VCaP (cell line): ENCODE measurements around the gene SERTAD2.

ENCODE experiments used
- H3K27ac ChIP-seq: fragments of 450-650 bp; 2 replicates; pipeline ENCODE4 v1.5.1; 2017
- CTCF ChIP-seq: fragments of 450-650 bp; conservative IDR thresholded peaks from 2 replicates; pipeline ENCODE4 v1.5.1; 2017; ENCODE audit warnings: mild to moderate bottlenecking, moderate library complexity

SERTAD2 gene, protein sequence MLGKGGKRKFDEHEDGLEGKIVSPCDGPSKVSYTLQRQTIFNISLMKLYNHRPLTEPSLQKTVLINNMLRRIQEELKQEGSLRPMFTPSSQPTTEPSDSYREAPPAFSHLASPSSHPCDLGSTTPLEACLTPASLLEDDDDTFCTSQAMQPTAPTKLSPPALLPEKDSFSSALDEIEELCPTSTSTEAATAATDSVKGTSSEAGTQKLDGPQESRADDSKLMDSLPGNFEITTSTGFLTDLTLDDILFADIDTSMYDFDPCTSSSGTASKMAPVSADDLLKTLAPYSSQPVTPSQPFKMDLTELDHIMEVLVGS

GRCh38 chr2:64653109-64654062 lies at the start of gene SERTAD2:
Gene SERTAD2 (minus strand): TSS chr2:64653913. CDS start chr2:64636871, 17,042 bp downstream.
- peak; percentile 28 for TF ChIP-seq CTCF
- H3K27ac ChIP-seq, result peak within 1 kb of the TSS; percentile 95

DNA sequence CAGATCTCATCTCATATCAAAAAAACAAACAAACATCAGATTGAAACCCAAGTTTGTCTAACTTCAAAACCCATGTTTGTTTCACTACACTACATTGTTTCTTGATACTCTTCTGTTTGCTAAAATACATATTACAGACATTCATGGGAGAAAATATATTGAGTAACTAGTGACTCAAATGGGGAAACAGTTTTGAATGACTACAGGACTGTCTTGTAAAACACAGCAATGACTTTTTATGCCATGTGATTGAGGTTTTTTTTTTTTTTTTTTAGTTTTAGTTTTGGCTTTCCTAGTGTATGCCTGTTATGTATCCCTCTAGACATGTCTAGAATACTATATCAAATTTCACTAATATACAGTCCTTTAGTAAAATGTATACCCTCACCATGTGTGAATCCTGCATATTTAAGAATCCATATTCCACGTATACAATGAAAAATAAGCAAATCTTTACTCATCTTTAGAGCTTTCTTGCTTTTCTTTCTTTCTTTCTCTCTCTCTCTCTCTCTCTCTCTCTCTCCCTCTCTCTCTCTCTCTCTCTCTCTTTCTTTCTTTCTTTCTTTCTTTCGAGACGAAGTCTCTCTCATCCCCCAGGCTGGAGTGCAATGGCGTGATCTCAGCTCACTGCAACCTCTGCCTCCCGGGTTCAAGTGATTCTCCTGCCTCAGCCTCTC lies 46.6 kb upstream of the SERTAD2 start:
- TF ChIP-seq CTCF, result no peak
- no peak overlapping the region for H3K27ac ChIP-seq

DNA sequence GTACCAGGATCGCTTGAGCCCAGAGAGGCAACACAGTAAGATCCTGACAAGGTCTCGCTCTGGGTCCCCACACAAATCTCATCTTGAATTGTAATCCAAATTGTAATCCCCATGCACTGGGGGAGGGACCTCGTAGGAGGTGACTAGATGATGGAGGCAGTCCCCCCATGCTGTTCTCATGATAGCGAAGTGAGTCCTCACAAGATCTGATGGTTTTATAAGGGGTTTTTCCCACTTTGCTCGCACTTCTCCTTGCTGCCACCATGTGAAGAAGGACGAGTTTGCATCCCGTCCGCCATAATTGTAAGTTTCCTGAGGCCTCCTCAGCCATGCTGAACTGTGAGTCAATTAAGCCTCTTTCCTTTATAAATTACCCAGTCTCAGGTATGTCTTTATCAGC lies 46.0 kb upstream of the SERTAD2 start:
- no peak for TF ChIP-seq CTCF
- no peak overlapping the region for H3K27ac ChIP-seq

DNA sequence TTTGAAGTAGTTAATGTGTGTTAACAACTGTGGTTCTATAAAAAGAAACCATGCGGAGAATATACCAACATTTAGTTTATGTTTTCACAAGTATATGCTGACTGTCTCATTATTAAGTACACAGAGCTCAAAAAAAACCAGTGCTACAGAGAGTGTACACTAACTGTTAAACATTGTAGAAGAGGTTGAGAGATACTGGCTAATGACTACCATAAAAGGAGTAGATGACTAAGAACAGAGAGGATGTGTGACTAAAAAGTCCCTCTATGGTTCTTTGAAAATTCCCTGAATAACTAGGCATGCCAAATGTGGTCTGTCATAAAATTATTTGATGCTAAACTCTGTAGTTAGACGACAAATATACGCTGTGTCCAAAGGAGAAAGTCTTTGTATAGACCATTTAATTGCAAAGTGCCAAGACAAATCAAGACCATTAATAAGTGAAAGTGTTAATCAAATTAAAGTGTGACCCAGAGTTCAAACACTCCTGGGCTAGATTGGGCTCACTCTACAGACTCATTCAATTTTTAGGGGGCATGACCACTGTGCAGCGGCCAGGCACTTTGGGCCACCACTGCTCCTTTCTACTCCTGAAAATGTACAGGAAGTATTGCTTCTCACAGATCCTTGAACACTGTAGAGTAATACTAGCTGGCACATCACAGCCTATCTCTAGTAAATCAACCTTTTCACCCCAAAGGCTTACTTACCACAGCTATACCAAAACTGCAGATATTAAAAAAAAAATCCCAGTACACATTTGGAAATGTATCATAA lies 45.1 kb upstream of the SERTAD2 start:
- TF ChIP-seq CTCF, result no peak
- no peak overlapping the region for H3K27ac ChIP-seq

DNA sequence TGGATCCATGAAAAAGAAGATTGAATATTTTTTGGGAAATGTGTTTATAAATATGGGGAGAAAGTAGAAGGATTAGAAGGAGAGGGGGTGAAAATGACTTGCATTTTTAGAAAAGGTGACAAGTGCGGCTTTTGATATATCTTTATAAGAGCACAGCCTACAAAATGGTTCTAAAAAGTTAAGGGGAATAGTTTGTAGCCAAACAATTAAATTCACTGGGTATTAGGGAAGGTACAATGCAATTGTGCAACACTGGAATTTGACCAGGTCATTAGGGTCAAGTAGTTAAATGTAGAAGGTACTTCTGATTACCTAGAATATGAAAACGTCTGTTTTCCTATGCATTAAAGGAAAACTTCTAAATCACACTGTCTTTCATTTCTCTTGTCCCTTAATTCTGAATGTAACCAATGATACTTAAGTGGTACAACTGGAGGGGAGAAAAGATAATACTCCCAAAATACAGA lies 44.5 kb upstream of the SERTAD2 start:
- H3K27ac ChIP-seq, result no peak overlapping the region
- TF ChIP-seq CTCF, result no peak

DNA sequence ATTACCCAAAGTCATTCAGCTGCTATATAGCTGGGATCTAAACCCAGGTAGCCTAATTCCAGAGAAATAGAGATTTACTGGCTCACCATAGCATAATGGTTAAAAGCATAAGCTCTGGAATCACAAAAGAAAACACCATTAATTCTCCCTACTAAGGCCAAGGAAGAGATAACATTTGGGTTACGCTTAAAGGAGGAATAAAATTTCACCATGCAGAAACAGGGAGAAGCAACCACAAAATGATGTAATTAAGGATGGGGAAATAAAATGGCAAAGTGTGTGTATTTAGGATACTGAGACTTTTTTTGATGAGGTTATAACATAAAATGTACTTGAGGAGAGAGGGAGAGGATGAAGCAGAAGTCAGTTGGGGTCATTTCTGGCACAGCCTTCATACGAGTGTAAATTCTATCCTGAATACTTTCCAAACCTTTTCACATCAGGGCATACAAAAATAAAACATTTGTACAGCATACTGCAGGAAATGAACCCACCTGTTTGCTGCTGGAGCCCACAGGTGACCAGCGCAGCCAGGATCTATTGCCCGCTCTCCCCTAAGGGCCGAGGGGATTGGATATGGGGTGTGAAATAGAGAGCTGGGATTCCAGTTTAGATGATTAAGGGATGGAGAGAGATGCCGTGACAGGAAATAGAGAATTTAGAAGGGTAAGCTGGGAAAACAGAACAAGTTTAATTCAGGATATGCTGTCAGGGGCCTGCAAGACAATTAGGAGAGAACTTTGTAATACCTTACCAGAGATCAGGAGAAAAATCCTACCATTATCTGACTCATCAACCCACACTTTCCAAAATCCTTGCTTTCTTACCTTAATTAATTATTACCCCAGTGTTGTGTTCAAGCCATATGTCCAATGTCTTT lies 43.8 kb upstream of the SERTAD2 start:
- no peak for TF ChIP-seq CTCF
- no peak overlapping the region for H3K27ac ChIP-seq
